NCI-H2196 (cell line): ENCODE data around the gene TFEC.
"Not testable (repeated sequence)": the region's sequence is repeated elsewhere in the genome, so short reads cannot be mapped to it uniquely, and the experiment has no call there.

Experiments
- DNase-seq: peaks from one replicate; lab custom pipeline; 2025; ENCODE audit not compliant: unreplicated experiment; lab: John Stamatoyannopoulos, UW

TFEC gene

GRCh38 chr7:115930184-115930583, 100.4 kb downstream of the TFEC start:
- not testable (repeated sequence) for DNase-seq

DNA sequence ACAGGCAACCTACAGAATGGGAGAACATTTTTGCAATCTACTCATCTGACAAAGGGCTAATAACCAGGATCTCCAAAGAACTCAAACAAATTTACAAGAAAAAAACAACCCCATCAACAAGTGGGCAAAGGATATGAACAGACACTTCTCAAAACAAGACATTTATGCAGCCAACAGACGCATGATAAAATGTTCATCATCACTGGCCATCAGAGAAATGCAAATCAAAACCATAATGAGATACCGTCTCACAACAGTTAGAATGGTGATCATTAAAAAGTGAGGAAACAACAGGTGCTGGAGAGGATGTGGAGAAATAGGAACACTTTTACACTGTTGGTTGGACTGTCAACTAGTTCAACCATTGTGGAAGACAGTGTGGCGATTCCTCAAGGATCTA, 100.8 kb downstream of the TFEC start:
- not testable (repeated sequence) for DNase-seq

- no peak for DNase-seq
These were observed 106.2 kb downstream of the TFEC start for GRCh38 chr7:115924411-115924810.

DNA sequence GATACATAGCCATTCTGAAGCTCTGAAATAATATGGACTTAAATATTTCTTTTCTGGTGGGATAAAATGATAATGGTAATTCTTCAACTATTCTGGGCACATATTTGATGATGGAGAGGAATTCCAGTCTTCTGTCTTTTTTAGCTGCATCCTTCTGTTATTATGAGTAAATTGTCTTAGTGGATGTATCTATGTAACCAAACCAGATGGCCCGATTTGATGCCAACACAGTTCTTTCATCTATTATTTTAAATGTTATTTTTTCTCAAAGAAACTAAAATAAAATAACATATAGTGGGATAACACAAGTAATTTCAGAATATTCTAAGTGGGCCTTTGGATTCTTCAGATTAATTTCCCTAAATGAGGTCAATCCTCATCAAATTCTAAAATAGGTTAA, 110.2 kb downstream of the TFEC start:
- no peak for DNase-seq

DNA sequence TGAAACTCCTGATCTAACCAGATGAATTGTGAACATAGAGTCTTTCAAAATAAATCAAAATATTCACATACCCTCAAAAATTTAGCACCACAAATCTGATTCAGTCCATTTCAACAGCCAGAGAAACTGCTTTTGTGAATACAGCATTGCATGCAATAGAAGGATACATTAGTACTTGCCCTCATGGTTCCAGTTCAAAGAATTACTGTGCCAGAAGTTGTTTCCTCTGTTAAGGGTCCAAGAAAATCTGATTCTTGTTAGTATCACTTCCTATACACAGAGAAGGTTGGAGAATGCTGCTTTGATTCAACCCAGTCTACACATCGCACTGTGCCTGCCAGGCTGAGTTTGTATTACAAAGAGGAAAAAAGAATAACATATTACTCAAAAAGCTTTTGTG, 115.6 kb downstream of the TFEC start:
- no peak for DNase-seq

- DNase-seq, result no peak
These were observed 119.1 kb downstream of the TFEC start for GRCh38 chr7:115911465-115911864.

- DNase-seq, result peak; percentile 36
These were observed 119.9 kb downstream of the TFEC start for GRCh38 chr7:115910541-115911164.

DNA sequence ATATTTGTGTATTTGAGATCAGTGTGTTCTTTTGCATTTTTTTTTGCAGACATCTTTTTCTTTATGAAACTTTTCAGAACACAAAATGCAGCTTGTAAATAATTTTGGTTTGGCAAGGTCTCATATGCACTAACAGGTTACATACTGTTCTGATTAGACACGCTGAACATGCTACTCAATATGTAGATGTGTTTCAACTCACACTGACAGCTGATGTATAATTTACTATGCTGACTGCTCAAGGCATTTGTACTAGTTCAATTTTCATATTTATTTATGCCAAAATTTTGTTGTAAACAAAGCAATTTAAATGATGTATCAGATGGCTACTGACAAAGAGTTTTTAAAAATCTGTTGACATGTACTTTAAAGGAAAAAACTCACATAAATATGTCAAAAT, 123.8 kb downstream of the TFEC start:
- DNase-seq, result no peak

DNA sequence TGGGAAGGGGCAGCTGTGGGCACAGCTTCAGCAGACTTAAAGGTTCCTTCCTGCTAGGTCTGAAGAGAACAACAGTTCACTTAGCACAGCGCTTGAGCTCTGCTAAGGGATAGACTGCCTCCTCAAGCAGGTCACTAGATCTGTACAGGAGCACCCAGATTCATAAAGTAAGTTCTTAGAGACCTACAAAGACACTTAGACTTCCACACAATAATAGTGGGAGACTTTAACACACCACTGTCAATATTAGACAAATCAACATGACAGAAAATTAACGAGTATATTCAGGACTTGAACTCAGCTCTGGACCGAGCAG, 140.9 kb downstream of the TFEC start:
- no peak for DNase-seq

DNA sequence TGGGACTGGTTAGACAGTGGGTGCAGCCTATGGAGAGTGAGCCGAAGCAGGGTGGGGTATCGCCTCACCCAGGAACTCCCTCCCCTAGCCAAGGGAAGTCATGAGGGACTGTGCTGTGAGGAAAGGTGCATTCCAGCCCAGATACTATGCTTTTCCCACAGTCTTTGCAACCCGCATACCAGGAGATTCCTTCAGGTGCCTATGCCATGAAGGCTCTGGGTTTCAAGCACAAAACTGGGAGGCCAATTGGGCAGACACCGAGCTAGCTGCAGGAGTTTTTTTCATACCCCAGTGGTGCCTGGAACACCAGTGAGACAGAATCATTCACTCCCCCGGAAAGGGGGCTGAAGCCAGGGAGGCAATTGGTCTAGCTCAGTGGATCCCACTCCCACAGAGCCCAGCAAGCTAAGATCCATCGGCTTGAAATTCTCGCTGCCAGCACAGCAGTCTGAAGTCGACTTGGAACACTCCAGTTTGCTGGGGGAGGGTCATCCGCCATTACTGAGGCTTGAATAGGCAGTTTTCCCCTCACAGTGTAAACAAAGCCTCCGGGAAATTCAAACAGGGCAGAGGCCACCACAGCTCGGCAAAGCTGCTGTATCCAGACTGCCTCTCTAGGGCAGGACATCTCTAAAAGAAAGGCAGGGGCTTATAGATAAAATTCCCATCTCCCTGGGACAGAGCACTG, 141.4 kb downstream of the TFEC start:
- no peak for DNase-seq

DNA sequence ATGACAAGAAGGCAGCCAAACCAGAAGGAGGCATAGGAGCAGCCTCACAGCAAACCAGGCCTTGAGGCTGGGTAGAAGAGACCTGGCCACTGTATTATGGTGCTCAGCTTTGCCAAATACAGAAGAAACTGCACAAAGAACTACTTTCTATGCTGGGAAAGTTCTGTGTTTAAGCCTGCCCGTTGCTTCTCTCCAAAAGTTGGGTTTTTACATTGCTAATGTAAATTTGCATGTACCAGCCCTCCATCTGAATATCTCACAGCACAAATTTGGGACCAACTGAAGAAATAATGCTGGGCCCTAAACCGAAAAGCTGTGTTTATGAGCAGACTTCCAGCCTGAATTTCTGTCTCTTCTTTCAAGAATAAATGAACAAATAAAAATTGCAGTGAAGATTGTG, 145.0 kb downstream of the TFEC start:
- no peak for DNase-seq
